ENCODE measurements around the gene PCDHGC4. TPM values are rescaled to one million over a fixed set of nuclear protein-coding genes. Genes with fewer than 3 reads are reported as not detected.

Gene PCDHGC4
- total and polyA plus RNA-seq, 2 of the 13 experiments (the other 11 are each of a cell fraction or from before 2014, with no cell fraction given), result 0.07 TPM; not detected in 1

DNA sequence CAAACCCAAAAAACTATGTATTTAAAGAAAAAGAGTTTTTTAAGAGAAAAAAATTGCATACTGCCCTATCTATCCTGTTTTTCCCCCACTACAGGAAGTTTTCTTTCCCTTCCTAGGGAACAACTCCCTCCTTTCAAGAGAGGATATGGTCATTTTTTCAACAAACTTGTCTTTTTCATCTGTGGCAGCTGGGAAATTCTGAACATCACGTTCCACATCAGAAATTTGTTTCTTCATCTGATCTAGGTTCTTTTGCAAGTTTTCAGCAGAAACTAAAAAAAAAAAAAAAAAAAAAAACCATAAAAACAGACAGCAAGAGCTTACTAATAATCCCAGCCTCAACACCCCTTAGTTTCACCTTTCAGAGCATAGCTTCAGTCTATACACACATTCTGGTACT, 42.6 kb downstream of the PCDHGC4 start:
- in situ Hi-C loops (cut with HindIII; ENCODE audit: extremely low pct_ligation_motif_present, low pct_unique_long_range_greater_than_20kb) (loop anchor here (10.0 kb wide), 1 partner anchor 173 kb away; the partner anchor contains the start of genes PCDHGA4, PCDHGB1 and PCDHGB2), intact Hi-C loops (cut with micrococcal nuclease; ENCODE audit: unreplicated experiment) (loop anchor here (10.0 kb wide), 1 partner anchor 173 kb away; the partner anchor contains the start of genes PCDHGA4, PCDHGB1 and PCDHGB2)
- Histone ChIP-seq H3K79me2 (ENCODE audit: insufficient read depth, low read length) (no peaks in the 10 kb centered on the region), H3K4me2 (ENCODE audit: low read depth, low read length) (no peak overlapping the region), H2AFZ (ENCODE audit: low read length) (no peak overlapping the region), H3K4me1 (ENCODE audit: insufficient read depth, low read length) (peaks cover 39% of the 10 kb centered on the region), H3K27me3 (ENCODE audit: control insufficient read depth in 1 of 2, insufficient read depth in 2 of 2, low read length in 2 of 2) (no peaks in the 10 kb centered on the region), H3K27ac (ENCODE audit: extremely low read length, insufficient read depth, low read length) (no peak overlapping the region), H3K36me3 (replicated peaks in 1 of 2; ENCODE audit: control insufficient read depth in 1 of 2, insufficient read depth in 2 of 2, low read length in 2 of 2) (peaks cover 40 to 80% of the 10 kb centered on the region in 2 experiments), H3K9me3 (ENCODE audit: low read length) (no peaks in the 10 kb centered on the region), H3K4me3 (replicated peaks in 1 of 3; ENCODE audit: insufficient read depth in 1 of 3, low read depth in 2 of 3, low read length in 3 of 3) (no peak overlapping the region), H3K9ac (ENCODE audit: insufficient read depth, low read depth, low read length) (no peak overlapping the region), H4K20me1 (ENCODE audit: insufficient read depth, low read length) (peaks cover 5% of the 10 kb centered on the region; the same call in 1 of the 2 replicates)
- FAIRE-seq, result no peak
- DNase-seq (ENCODE audit: low spot score), result no peak
- no TSS peak for BruUV-seq (replicated peaks)
- no peak for ATAC-seq
- no peak for TF ChIP-seq NR1H2 (CRISPR knock-in tag; IDR thresholded peaks at IDR 0.05; ENCODE audit: borderline replicate concordance, low read depth)
- TF ChIP-seq ZFP37 (CRISPR knock-in tag; IDR thresholded peaks at IDR 0.05; ENCODE audit: borderline replicate concordance), result no peak
- WGBS (ENCODE audit: low lambda C conversion rate), result 83% methylated on average over 1 of the region's 1 CpG
- CTCF ChIA-PET (ENCODE audit: low intra/inter-chr PET ratio, low total read pairs), result no interaction called here
- POLR2A ChIA-PET, result no interaction called here

DNA sequence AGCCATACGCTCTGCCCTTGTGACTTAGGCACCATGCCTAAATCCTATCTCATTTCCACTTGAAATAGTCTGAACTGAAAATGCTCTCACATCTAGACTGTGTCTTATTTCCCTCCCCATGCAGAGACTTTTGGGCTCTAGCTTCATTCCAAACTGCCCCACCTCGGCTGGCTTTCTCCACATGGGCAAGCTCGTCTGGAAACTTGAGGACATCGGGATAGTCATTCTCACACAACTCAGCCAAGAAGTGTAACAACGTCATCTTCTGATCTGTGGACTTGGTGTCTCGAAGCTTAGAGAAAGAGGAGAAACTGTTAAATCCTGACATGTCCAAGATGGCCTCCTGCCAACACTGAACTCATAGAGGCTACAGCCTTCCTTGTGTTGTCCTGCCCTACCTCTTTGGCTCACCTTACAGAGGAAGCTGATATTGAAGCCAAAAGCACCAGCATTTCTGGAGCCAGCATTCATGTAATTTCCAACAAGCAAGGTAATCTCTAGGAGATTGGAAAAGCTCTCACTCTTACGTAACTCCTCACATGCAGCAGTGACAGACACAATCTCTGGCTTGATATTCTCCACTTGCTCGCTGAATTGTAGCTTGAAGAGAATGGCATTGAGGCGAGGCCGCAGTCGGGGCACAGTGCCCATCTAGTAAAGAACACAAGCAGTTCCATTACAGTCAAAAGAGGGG, 43.6 kb downstream of the PCDHGC4 start:
- Histone ChIP-seq H3K79me2 (ENCODE audit: insufficient read depth, low read length) (no peaks in the 10 kb centered on the region), H3K4me1 (ENCODE audit: insufficient read depth, low read length) (peaks cover 39% of the 10 kb centered on the region), H3K4me2 (ENCODE audit: low read depth, low read length) (no peak overlapping the region), H3K4me3 (replicated peaks in 1 of 3; ENCODE audit: insufficient read depth in 1 of 3, low read depth in 2 of 3, low read length in 3 of 3) (no peak overlapping the region), H3K27ac (ENCODE audit: extremely low read length, insufficient read depth, low read length) (no peak overlapping the region), H2AFZ (ENCODE audit: low read length) (no peak overlapping the region), H3K27me3 (ENCODE audit: control insufficient read depth in 1 of 2, insufficient read depth in 2 of 2, low read length in 2 of 2) (no peaks in the 10 kb centered on the region), H3K36me3 (replicated peaks in 1 of 2; ENCODE audit: control insufficient read depth in 1 of 2, insufficient read depth in 2 of 2, low read length in 2 of 2) (peaks cover 37 to 79% of the 10 kb centered on the region in 2 experiments), H4K20me1 (ENCODE audit: insufficient read depth, low read length) (peaks cover 5% of the 10 kb centered on the region; the same call in 1 of the 2 replicates), H3K9ac (ENCODE audit: insufficient read depth, low read depth, low read length) (no peak overlapping the region), H3K9me3 (ENCODE audit: low read length) (no peaks in the 10 kb centered on the region)
- intact Hi-C loops (cut with micrococcal nuclease; ENCODE audit: unreplicated experiment), result loop anchor here (10.0 kb wide), 1 partner anchor 174 kb away; the partner anchor contains the start of genes PCDHGA4, PCDHGB1 and PCDHGB2
- no peak for FAIRE-seq
- CTCF ChIA-PET (ENCODE audit: low intra/inter-chr PET ratio, low total read pairs), result no interaction called here
- ATAC-seq, result no peak
- in situ Hi-C loops (cut with HindIII; ENCODE audit: extremely low pct_ligation_motif_present, low pct_unique_long_range_greater_than_20kb), result loop anchor here (10.0 kb wide), 1 partner anchor 174 kb away; the partner anchor contains the start of genes PCDHGA4, PCDHGB1 and PCDHGB2
- BruUV-seq (replicated peaks), result no TSS peak
- TF ChIP-seq CEBPB (IDR thresholded peaks at IDR 0.05; ENCODE audit: borderline replicate concordance, low read depth, low read length) (peak; percentile 33; the same call in 1 of the 2 replicates), SAFB2 (CRISPR knock-in tag; IDR thresholded peaks at IDR 0.05; ENCODE audit: borderline replicate concordance, low read depth) (no peak)
- POLR2A ChIA-PET, result no interaction called here
- 94% methylated on average over 11 of the region's 11 CpGs for WGBS (ENCODE audit: low lambda C conversion rate)
- DNase-seq (ENCODE audit: low spot score), result no peak

Measured in HepG2 (cell line).